NOMO-1 treated with dmso at 0.1 percent for 144 hours (cell line): ENCODE results near the gene NDOR1.

Experiments used
- DNase-seq: peaks from one replicate; lab custom pipeline; 2025; ENCODE audit not compliant: unreplicated experiment; lab: John Stamatoyannopoulos, UW

NDOR1 gene

GRCh38 chr9:137182836-137183235, 22.7 kb upstream of the NDOR1 start:
- no peak for DNase-seq

GRCh38 chr9:137183980-137184595, 21.4 kb upstream of the NDOR1 start:
- DNase-seq, result no peak

DNA sequence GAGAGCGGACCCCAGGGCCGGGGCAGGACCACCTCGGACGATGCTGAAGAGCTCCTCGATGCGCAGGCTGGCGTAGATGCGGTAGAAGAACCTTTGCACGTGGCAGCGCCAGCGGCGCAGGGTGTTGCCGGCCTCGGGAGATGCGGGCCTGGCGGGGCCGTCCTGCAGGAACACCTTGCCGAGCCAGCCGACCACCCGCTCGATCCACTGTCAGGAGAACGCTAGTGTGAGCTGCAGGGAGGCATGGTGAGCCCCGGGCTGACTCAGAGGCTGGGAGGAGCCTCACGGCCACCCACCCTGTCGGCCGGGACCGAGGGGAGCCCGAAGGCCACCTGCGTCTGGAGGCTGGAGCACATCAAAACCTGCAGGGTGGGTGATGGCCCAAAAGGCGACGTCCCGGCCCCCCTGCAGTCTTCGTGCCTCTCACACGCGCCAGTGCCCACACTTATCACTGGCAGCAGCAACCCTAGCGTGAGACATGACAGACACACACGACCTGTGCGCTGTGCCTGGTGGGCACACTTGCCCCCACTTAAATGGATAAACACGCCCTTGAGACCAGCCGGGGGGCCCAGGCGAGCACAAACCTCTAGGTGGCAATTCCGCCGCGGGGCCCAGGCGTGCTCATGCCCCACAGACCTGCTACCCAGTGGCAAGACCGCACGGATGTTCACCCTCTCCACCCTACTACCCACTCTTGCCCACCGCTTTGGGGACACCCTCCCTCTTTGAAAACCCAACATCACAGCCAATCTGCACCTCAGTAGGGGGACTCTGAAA, 20.4 kb upstream of the NDOR1 start:
- no peak for DNase-seq

DNA sequence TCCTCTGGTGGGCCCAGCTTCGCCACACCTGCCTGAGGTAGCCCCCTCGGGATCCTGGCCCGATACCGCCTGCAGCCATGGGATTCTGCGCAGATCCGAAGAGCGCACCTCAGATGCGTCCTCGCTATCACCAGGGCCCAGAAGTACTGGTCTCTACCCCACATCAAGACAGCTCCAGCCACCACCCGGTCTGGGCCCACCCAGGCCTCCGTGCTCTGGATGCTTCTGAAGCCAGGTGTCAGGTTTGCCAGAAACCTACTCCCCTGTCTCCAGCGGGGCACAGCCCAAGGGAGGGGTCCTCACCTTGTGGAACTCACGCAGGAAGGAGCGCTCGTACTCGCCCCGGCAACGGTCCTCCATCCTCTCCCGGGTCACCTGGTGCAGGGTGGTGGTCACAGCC, 19.6 kb upstream of the NDOR1 start:
- no peak for DNase-seq

GRCh38 chr9:137186385-137186784, 19.1 kb upstream of the NDOR1 start:
- no peak for DNase-seq

- no peak for DNase-seq
Measured at GRCh38 chr9:137187386-137187785, 18.1 kb upstream of the NDOR1 start.

- DNase-seq, result no peak
Measured at GRCh38 chr9:137188086-137188489, 17.4 kb upstream of the NDOR1 start.

GRCh38 chr9:137188490-137189296, 16.8 kb upstream of the NDOR1 start, which contains the start of the genes ANAPC2 and SSNA1:
ANAPC2 (minus strand) TSS chr9:137188560; CDS start chr9:137188532, 28 bp downstream.
SSNA1 (plus strand) TSS chr9:137188676; CDS start chr9:137188727, 51 bp downstream.
- peak; percentile 93 for DNase-seq

DNA sequence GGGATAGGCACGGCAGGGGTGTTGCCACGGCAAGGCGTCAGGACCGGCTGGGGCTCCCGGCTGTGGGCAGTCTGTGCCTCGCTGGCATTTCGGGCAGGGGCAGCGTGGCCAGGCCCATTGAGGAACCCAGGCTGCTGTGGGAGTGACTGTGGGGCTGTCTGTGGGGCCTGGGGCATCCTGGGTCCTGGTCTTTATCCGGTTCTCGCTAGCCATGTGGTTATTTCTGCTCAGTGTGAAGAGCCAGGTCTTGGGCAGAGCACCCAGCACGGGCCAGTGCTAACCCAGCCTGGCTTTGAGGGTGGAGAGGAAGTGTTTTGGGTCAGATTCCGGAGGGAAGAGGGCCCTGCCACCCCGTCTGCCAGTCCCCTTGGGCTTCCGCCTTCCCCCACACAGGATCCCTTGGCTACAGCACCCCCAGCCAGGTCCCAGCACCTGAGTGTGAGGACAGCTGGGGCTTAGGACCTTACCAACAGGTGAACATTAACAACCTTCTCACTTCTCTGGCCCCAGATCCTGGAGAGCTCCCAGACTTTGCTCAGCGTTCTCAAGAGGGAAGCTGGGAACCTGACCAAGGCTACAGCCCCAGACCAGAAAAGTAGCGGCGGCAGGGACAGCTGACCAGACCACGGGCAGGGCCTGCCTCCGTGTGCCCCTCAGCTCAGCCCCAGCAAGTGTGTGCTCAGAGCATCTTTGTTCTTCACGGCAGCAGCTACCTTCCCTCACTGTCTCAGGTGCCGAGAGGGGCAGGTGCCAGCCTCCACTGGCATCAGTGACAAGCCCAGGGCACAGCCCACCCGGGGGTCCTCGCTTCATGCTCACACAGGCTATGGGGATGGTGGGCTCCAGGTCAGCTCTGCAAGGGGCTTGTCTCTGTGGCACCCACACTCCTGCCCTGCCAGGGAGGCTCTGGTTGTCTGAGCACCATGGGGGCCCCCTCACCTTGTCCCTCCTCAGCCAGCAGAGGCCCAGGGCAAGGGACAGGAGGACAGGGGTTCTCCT, 15.9 kb upstream of the NDOR1 start:
- DNase-seq, result no peak

- DNase-seq, result no peak
Measured at GRCh38 chr9:137190315-137190856, 15.1 kb upstream of the NDOR1 start.

GRCh38 chr9:137191245-137191644, 14.3 kb upstream of the NDOR1 start:
- no peak for DNase-seq

DNA sequence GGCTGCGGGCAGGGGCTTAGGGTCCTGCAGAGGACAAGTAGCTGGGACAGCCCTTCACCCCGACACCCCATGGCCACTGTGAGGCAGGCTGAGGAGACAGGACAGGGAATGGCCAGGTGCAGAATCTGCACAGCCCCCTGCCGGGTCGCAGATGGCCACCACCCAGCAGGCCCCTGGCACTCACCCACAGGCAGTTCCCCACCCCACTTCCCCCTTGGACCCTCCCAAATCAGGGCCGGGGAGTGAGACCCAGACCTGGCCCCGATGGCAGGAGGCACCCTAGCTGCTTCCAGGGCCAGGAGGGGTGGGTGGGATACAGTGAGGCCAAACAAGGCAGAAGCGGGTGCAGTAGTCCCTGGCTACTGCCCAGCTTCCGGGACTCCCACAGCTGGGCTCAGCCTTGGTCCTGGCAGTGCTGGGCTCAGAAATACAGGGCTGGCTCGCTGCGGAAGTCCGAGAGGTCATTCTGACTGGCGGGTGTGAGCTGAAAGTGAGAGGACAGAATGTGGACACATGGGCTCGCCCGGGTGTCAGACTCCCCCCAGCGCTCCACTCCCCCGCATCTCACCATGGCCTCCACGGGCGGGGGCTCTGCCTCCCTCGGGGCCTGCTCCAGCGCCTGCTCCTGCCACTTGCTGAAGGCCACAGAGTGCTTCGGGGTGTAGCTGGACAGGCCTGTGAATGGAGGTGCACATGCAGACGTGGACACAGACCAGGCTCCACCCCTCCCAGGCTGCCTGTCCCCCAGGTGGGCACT, 13.6 kb upstream of the NDOR1 start:
- DNase-seq, result no peak

DNA sequence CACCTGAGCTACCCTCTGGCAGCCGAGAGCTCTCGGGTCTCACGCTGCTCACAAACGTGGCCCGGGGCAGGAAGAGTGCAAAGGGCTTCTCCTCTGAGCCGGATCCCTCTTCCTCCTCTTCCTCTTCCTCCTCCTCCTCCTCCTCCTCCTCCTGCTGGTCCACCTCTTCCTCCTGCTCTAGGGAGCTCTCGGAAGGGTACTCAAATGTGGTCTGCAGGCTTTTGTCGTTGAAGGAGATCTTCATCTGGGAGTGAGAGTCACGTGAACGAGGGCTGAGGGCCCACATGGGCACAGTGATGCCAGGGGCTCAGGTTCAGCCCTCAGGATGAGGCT, 13.1 kb upstream of the NDOR1 start:
- DNase-seq, result no peak

GRCh38 chr9:137192859-137193258, 12.6 kb upstream of the NDOR1 start:
- DNase-seq, result no peak

DNA sequence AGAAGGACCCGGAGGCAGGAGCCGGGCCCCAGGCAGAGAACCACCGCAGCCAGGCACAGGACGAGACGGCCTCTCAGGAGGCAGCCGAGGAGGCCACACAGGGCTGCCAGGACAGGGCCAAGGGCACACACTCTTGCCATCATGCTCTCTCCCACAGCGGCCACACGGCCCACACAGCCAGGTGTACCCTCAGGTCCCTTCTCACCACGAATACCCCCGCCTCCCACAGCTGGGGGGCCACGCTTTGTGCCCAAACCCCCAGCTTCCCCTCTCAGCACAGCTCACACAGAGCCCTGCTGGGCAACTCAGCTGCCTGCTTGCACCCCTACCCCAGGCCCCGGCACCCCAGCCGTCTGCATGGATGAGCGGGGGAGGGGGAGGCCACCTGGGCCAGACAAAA, 11.7 kb upstream of the NDOR1 start:
- DNase-seq, result no peak

DNA sequence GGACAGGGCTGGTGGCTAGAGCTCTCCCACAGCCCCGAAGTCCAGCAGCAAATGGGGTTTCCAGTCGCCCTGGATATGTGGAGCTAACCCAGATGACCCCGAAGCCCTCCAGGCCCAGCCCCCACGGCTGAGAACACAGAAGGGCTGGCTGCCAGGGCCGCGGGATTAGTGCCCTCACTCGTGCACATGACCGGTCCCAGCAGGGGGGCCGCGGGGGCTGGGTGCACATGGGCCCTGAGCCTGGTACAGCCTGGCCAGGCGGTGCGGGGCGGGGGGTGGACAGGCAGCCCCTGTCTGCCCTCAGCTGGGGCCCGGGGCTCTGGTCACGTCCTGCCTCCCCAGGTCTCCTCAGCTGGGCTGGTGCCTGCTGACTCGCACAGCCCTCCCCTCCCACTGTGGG, 11.1 kb upstream of the NDOR1 start:
- DNase-seq, result no peak

DNA sequence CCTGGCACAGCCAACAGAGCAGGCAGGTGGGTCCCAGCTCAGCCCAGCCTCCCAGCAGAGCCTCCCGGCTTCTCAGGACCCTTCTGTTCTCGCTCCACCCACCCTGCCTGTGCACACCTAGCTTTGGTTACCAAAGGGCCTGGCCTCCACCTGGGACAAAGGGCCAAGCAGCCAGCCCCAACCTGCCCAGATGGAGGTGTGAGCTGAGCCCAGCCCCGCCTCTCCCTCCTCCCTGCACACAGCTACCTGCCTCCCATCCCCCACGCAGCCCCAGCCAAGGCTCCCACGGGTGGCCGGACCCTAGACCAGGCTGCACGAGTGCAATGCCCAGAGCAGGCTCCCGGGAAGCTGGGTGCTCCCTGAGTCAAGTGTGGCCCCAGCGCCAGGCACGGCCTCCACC, 10.6 kb upstream of the NDOR1 start:
- DNase-seq, result no peak

DNA sequence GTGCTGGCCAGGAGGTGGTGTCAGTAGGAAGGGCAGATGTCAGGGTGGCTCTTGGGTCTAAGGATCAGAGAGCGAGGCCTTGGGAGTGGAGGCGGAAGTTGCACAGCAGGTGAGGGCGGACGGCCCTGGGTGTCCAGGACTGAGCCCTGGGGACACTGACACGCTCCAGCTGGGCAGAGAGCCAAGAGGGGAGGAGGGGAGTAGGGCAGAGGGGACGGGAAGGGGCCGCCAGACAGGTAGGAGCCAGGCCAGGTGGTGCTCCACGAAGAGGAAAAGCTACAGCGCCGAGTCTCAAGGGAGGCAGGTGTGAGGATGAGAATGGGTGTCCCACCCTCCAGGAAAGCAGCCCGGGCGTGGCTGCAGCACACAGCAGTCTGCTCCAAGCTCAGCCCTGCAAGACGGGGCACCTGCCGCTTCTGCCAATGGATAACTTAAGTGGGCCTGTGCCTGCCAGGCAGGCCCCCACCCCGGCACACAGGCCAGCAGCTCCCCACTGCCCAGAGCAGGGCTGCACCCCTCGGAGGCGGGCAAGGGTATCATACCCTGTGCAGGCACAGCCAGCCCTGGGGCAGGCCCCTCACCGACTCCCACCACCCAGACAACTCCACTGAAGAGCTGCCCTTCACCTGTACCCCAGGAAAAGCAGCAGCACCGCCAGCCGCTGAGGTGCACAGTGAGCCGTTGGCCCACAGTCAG, 9.8 kb upstream of the NDOR1 start:
- DNase-seq, result no peak
